ENCODE data around the gene NFAM1.

The NFAM1 gene

DNA sequence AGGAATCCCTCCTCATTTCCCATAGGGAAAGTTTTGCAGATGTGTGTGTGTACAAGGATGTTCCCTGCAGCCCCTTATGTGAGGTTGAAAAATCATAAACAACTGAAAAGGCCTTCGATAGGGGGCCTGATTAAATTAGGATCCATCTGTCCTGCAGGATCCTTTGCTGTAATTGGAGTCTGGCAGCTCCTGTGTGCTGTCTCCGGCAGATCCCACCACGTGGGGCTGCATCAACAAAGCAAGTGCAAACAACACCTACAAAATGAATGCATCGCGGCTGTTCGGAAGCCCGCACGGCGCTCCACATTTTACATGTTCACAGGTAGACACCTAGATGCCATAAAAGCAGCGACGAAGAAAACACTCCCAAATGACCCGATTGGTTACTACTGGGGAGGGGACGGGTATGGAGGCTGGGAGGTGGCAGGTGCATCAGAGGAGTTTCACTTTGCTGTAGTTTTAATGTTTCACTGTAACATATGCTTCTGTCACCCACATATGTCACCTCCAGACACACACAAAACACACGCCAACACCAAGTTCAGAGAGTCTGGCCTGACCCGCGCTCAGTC lies 52.2 kb downstream of the NFAM1 start:
- DNase-seq: no peak

DNA sequence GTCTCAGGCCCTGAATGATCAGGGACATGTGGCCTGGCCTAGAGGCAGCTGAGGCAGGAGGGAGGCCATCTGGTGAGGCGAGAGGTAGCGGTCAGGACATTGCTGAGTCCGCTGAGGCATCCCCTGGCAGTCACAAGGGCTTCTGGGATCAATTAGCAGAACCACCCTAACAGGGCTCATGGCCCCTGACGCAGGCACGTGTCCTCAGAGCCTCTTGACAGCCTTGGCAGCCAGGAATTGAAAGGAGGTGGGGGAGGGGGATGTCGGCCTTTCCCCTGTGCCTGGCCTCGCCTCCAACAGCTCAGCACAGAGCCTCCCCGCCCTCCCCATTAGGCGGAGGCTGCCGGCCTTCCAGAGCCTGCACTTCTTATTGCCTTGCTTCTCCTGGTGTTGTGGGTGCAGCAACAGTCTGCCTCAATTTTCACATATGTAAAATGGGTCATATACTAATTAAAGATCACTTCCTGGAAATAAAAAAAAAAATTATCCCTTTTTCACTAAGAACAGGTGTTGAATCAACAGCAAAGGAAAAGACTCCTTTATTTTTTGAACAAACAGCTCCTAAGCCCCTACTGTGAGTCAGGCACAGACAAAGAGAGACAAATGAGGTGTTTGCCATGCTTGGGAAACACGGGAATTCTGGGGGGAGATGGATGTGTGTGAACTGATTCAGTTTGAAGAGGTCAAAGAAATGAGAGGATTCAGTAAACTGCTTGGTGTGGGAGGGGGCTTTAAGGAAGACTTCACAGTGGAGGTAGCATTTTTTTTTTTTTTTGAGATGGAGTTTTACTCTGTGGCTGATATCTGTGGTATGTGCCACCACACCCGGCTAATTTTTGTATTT lies 55.3 kb downstream of the NFAM1 start:
- DNase-seq: peak; percentile 49

DNA sequence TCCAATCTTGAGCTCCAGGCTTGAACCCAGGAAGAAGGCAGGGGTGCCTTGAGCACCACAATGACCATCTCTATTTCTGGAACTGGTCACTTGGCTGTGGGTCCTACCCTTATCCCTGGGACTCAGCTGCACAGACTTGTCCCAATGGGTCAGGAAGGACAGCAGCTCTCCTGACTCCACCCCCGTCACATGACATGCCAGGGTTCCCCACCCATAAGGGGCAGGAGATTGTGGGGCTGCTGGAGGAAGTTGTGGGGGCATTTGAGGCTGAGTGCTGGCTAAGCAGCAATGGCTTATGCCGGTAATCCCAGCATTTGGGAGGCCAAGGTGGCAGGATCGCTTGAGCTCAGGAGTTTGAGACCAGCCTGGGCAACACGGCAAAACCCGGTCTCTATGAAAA lies 56.2 kb downstream of the NFAM1 start:
- DNase-seq: peak; percentile 46

DNA sequence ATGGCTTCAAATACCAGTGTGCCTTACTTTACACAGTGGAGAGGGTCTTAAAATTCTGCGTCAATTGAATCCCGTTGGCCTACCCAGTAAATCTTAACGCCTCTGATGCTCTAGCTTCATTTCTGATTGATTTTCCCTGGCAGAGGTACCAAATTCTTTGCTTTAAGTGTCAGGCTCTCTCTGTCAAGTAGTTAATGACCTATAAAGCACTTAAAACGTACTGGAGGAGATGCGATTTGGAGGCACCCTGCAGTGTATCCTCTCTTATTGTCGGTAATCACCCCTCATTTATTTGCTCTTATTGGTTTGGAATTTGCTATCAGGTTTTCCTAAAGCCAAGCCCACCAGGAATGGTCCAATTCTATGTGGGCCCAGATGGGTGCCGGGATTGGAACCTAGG lies 59.2 kb downstream of the NFAM1 start:
- no peak for DNase-seq

DNA sequence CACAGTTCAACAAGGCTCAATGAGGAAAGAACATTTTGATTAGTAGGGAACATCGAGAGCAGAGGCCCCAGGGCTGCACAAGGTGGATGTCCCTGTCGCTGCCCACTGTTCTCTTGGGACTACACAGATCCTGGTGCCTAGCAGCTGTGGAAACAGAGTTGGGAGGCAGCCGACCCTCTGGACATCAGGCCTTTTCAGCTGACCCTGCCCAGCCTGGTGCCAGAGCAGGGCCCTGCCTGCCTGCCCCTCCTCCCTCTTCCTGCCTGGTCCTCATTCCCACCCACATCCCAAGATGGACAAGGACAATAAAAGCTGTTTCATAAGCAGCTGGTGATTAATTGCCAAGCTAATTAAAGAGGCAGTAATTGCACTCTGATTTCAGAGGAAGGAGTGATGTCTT lies 60.7 kb downstream of the NFAM1 start:
- DNase-seq: no peak

DNA sequence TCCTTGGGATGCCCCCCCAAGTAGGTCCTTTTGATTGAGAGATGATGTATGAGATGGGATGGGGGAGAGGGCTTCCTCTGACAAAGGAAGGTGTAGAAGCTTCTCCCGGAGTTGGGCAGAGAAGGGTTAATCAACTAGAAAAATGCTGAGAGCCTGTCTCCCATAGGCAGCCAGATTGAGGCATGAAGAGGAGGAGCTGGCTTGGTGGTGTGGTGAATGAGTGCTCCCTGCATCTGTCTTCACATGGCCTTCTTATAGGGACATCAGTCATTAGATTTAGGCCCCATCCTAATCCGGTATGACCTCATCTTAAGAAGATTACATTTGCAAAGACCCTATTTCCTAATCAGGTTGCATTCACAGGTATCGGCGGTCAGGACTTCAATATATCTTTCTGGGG lies 61.1 kb downstream of the NFAM1 start:
- no peak for DNase-seq

DNA sequence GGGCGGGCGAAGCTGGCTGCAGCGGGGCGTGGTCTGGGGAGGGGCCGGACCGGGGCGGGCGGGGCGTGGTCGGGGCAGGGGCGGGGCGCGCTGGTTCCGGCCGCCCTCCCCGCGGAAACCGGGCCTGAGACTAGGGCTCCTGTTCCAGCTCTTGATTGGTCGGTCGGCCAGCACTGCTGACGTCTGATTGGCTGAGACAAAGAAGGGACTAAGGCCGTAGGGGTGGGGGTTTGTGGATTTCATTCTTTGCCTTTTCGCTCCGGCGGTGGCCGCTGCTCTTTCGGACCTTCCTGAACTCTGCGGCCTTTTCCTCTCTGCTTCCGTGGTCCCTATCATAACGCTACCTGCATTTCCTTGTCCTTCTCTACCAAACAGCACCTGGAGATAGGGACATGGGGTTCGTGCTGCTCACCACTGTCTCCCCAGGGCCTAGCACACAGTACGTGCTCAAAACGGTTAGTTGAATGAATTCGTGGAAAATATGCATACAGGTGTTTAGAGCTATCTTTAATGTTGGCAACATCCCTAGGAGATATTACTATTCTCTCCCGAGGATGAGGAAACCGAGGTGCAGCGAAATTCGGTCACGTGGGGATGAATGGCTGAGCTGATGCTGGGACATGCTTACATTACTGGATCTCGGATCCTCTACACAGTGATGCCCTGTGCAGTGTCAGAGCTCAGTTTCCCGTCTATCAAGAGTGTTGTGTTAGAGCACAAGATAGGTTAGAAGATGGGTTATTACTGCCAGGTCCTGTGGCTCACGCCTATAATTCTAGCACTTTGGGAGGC lies 62.8 kb downstream of the NFAM1 start:
- DNase-seq: peak; percentile 95

DNA sequence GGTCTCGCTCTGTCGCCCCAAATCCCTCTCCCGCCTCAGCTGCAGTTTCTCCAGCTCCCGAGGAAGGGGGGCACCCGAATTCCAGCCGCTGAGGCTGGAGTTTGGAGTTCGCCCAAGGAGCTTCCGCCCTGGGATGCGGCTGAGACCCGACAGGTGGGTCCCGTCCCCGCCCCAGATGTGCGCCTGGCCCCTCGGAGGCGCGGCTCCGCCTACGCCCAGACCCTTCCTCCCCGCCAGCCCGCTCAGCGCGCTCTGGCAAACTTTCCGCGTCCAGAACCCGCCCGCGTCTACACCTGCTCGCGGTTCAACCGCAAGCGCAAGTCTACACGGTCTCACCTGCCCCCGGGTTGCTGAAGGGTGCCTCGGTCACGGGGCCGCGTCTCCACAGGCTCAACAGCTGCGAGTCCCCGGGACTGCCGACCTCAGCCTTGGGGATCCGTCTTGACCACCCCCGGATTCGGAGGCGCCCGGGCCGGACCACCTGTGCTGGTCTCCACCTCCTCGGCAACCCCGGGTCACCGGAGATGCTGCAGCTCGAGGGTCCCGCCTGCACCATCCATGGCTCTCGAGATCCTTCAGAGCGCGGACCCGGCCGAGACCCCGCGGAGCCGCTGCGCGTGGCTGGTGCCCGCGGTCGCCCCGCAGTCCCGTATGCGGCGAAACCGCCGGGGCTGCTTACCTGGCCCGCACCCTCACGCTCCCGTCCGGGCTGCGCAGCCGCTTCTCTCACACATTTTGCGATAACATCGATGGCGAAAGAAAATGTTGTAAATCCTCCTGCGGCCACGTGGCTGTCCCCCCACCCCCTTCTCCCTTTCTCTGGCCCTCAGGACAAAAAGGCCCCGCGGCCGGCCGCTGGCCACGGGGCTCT lies 63.6 kb downstream of the NFAM1 start:
- DNase-seq: no peak

DNA sequence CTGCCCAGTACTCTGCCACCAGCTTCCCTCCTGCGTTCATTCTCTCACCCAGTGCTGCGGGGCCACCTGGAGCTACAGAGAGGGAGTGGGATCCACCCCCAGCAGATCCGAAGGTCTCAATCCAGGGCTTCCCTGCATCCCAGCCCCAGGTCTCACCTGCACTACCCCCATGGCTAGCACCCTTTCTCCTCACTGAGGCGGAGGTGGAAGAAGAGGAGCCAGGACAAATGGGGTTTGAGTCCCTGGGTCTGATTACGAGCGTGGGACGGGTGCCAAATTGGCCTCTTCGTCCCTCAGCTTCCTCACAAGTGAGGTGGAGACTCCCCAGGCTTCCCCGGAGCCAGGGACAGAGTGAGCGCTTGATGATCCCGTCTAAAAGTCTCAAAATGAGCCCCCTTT lies 64.2 kb downstream of the NFAM1 start:
- DNase-seq: peak; percentile 27

DNA sequence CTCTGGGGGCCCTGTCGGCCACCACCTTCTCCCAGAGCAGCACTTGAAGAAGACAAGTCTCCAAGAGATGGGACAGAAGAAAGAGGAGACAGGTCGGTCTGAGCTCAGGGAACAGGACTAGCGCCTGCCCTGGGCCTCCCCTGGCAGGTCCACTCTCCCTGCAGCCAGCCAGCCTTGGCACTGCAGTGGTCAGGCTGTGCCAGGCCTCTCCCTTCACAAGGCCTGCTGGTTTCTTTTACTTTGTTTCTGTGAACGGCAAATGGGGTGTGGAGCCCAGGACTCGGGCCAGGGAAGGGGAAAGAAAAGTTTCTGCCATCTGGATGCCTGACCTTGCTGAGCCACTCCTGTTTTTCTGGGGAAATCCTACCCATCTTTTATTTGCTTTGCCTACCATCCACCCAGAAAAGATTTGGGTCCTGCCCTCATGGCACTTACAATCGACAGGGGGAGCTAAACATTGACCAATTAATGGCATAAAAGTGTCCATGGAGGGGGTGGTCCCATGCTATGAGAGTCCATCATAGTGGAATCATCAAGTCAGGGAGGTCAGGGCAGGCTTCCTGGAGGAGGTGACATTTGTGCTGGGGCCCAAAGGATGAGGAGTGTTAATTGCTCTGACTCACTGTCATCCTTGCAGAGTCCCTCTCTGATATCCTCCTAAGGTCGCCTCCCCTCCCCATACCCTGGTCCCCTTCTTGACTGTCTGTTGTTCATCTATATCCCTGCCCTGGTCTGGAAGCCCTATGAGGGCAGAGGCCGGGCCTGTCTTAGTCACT lies 65.2 kb downstream of the NFAM1 start:
- no peak for DNase-seq

DNA sequence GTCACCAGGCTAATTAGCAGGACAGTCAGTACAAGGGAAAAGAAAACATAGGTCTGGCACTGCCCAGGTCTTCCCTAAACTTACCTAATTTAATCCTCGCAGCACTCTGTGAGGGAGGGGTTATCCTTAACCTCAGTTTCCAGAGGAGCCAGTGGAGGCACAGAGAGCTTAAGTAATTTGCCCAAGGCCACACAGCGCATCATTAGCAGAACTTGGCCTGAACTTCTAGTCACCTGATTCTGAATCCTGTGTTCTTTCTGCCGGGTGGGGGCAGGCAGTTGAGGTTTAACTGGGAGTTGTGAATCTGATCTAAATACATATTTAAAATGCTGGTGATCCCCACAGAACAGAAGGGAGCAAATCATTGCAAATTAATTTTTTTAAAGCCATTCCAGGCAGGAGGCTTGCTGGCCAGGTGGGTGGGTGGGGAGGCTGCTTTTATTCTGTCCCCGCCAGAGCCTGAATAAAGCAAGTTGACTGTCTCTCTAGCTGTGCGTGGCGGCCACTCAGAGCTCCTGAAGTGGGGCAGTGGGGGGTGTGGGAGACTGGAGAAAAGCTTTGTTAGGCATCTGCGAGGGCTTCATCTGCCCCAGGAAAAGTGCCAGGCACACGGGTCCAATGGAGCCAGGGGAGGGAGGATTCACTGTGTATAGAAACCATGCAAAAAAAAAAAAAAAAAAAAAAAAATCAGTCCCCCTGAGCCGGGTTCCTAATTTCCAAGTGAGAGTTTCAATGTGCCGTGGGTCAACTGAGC lies 66.1 kb downstream of the NFAM1 start:
- no peak for DNase-seq

DNA sequence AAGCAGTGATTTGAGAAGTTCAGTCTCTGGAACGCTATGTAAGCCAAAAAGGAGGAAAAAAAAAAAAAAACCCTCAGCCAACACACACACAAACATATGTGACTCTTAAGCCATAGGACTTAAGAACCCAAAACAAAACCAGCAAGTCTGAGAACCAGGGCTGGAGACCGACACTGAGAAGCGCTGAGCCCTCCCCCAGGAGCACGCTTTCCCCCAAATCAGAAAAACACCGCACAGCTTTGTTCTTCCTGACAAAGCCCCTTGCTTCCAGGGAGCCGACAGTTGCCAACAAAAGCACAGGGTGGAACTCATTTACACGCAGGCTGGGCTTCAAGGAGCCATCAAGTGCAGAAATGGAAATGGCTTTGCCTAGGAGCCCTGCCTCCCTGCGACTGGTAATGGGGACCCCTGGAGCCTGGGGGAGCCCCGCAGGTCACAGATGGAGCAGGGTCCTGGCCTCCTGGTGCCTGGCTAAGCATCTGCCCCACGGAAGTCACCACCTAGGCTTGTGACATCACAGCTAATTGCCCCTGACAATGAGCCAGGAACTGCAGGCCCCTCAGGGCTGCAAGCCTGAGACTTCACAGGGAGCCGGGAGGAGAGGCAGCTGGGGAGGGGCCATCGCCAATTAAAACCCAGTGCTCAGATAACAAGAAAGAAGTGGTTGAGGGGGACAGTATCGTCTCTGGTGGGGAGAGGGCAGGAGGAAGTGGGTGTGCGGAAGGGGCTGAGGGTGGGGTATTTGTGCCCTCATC lies 66.9 kb downstream of the NFAM1 start:
- DNase-seq: no peak

DNA sequence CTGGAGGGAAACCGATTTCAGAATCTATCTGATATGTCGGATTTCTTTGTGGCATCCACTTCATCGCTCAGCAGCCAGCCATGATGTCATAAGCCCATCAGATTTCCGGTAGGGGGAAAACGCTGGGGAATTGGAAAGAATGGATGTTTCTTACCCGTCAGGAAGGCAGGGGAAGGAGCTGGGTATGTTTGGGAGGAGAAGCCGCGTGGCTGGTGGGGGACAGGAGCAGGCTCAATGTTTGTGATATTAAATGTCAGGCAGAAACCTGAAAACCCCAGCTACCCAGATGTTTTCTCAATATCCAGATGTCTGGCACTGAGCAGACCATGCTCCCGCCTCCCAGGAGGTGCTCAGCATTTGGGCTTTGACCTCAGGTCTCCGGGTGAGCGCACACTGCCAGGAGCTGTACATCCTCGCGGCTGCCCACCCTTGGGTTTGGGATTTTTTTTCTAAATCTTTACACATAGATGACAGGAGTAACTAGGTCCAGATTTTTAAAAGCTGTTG lies 67.5 kb downstream of the NFAM1 start:
- no peak for DNase-seq

DNA sequence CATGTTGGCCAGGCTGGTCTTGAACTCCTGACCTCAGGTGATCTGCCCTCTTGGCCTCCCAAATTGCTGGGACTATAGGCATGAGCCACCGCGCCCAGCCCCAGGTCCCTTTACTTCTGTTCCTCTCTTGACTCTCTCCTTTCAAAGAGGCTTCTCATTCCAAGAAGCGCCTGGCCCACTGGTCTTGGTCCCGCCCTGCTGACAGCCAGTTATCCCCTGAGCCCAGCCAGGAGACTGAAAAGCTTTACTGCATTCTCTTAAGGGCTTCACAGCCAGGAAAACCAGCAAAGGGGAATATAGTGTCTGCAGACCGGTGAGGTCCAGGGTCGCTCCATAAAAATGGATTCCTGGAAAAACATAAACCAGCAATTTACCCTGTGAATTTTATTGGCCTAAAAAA lies 68.3 kb downstream of the NFAM1 start:
- no peak for DNase-seq

DNA sequence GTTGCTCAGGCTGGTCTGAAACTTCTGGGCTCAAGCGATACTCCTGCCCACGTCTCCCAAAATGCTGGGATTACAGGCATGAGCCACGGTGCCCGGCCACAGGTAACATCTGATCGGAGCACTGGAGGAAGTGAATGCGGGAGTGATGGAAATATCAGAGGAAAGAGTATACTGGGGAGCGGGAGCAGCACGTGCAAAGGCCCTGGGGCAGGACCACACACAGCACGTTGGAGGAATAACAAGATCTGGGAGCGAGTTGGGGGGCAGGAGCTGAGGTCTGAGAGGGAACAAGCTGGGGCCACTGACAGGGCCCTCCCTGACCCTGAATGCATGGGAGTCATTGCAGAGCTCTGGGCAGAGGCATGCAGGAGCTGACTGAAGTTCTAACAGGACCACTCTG lies 70.7 kb downstream of the NFAM1 start:
- DNase-seq: no peak

DNA sequence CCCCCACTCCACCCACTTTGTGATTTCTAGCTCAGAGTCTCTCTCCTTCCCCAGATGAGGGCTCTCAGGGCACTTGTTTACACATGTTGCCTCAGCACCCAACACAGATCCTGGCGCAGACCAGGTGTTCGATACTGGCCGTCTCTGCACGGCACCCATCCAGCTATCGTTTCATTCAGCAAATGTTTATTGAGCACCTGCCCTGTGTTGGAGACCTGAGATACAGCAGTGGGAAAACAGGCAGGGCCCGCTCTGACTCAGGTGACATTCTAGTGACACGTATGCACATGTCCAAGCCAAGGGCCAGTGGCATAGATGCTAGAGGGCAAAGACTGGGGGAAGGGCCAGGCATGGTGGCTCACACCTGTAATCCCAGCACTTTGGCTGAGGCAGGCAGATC lies 71.9 kb downstream of the NFAM1 start:
- DNase-seq: no peak

DNA sequence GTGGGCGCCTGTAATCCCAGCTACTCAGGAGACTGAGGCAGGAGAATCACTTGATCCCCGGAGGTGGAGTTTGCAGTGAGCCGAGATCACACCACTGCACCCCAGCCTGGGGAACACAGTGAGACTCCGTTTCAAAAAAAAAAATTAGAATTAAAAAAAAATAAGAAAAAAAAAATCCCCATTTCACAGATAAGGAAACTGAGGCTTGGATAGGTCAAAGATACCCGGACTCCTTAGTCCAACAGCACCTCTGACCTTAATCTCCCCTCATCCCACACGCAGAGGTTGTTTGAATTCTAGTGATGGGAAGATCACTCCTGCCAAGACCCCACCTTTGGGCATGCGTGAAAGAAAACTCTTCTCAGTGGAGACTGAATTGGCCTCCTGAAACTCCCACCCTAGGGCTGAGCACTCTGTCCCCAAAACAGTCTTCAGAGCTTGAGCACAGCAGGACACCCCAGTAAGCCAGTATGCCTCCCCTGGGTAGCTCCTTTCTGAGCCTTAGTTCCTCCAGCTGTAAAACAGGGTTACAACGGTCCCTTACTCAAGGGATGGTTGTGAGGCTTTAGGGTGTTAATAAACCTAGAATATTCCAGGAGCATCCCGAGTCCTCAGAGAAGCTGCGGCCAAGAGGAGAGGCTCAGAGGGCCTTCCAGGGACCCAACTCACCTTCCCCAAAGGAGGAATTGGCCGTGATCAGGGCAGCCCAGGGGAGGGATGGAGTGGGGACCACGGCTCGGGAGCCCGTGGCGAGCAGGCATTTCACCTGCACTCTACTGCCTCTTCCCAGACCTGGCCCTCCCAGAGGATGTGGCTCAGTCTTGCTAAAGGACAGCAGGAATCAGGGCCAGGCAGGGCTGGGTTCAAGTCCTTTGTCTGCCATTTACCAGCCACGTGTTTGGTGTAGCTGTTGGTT lies 73.3 kb downstream of the NFAM1 start:
- DNase-seq: no peak

DNA sequence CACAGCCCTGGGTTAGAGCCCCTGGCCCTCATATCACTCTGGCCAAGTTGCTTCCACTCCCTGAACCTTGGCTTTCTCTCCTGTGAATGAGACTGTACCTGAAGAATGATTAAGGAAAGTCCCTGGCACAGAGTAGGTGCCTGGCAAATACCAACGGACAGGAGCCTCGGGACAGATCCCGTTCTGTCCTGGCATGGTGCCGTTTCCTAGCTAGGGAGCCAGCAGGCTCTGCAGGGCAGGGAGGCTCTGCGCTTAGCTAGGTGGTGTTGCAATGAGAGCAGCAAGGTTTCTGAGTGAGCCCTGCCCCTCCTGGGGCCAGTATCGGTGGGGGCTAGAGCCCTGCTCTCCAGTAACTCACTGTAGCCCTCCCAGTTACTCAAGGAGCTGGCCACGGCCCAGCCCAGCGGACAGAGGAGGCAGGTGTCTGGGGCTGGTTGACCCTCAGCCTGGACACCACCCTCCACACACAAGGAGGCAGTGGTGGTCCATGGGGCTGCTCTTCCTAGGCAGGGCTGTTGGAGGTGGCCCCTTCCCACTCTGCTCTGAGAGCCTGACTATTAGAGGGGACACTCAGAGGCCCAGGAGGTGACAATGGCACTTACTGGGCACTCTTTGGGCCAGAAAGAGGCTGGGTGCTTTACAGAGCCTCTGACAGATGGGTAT lies 74.4 kb downstream of the NFAM1 start:
- DNase-seq: no peak

DNA sequence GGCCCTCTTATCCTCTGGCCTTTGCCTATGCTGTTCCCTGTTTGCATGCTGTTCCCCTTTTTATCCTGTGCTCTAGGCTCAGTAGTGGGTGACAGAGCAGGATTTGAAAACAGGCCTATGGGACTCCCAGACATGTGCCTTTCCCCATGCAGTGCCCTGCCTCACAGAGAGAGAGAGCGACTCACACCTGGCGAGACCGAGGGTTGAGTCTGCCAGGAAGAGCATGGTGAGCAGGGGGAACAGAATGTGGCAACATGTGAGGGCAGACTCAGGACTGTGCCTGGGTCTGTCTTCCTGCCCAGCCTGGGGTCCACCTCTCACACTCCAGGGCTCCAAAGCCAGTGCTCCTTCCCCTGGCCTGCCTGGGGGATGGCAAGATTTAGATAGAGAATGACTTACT lies 75.0 kb downstream of the NFAM1 start:
- no peak for DNase-seq
